GM18870 (cell line): ENCODE measurements around the gene EID3.
"Not testable (repeated sequence)": the region's sequence is repeated elsewhere in the genome, so short reads cannot be mapped to it uniquely, and the experiment has no call there.

ENCODE experiments used
- ATAC-seq: cut with Tn5 transposase; IDR thresholded peaks from one replicate; pipeline ENCODE4 v1.9.1; 2021; ENCODE audit warnings: moderate library complexity; ENCODE audit not compliant: unreplicated experiment

EID3 gene

DNA sequence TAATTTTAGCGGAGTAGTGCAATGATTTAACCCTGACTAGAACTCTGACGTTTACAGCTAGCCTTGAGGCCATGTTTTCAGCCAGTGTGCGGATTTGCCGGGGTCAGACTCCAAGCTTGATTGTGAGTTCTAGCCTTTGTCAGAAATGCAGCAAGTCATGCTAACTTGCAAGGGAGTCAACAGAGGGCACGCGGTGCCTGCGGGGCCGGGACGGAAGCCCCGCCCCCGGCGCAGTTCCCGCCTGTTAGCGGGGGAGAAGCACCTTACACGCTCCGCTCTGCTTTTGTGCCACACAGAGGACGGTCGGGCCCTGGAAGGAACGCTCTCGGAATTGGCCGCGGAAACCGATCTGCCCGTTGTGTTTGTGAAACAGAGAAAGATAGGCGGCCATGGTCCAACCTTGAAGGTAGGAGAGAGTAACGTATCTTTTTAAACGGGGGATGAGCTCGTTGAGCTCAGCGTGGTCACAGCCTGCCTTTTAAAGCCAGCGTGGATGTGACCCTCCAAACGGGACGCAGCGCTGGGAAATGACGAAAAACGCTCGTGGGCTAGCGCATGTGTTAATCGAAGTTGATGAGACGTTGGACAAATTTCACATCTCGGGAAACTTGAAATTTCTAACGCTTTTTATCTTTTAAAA lies 14.8 kb upstream of the EID3 start:
- no peak for ATAC-seq

DNA sequence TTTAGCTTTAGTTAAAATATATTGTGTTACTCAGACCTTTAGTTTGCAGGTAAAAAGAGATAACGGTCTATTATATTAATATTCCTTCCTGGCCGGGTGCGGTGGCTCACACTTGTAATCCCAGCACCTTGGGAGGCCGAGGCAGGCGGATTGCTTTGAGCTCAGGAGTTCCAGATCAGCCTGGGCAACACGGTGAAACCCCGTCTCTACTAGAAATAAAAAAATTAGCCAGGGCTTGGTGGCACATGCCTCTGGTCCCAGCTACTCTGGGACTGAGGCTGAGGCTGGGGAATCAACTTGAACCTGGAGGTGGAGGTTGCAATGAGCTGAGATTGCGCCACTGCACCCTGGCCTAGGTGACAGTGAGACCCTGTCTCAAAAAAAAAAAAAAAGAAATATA lies 13.2 kb upstream of the EID3 start:
- no peak for ATAC-seq

DNA sequence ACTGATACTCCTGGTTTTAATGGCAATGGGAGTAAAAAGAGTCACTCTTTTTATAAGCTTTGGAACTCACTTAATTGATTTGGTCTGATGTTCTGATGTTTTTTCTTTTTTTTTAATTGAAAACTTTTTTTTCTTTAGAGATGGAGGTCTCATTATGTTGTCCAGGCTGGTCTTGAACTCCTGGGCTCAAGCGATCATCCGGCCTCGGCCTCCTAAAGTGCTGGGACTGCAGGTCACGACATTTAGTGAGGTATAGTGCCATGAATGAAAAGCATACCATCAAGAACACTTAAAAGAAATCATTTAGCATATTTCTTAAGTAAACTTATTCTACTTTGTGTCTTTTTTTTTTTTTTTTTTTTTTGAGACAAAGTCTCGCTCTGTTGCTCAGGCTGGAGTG lies 12.7 kb upstream of the EID3 start:
- ATAC-seq: no peak

DNA sequence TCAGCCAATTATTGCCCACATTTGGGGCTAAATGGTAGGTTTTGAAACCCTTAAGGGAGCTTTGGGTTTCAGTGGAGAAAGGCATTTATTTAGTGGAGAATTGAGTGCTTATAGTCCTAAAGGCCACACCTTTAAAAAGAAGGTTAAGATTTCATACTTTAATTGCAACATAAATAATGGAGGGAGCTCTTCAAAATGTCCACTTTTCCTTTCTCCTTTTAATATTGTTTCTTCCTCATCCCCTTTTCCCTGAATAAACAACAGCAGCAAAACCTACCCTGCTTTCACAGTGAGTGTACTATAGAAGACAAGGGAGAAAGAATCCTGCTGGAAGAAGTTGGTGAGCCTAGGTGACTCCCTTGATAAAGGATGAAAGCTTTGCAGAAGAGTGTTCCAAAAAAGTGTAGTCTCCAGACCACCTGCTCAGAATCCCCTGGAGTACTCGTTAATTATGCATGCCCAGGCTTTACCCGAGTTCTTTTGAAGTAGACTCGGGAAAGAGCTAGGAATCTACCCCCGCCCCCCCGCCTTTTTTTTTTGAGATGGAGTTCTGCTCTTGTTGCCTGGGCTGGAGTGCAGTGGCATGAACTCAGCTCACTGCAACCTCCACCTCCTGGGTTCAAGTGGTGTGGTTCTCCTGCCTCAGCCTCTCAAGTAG lies 11.5 kb upstream of the EID3 start:
- no peak for ATAC-seq

DNA sequence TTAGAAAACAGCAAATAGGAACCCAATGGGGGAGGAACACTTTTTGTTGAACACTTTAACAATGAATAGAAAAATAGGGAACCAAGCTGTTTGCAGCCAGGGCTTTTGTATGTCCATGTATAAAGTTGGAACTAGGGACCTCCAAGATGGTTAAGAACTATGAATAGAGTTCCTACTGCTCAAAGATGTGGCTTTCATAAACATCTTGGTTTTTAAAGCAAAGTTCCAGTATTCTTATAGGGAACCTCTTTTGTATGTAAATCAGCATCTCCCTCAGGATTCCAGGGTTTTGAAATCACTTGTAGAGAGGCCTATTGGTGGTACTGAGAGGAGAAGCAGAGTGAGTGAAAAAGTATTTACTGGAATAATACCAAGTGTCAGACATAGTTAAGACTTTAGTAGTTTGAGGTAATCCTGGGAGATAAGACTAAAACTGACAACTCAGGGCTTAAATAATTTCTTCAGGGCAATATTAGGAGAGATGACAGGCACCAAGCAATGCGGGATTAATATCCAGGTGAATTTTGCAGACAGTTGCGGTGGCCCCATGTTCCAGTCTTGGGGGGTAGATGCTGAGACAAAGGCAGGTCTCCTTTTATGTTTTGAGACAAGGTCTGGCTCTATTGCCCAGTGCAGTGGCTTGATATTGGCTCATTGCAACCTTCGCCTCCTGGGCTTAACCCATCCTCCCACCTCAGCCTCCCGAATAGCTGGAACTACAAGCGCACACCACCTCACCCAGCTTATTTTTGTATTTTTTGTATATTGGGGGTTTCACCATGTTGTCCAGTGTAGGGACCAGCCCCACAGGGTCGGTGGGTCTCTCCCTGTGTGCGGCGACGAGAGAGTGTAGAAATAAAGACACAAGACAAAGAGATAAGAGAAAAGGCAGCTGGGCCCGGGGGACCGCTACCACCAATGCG lies 10.4 kb upstream of the EID3 start:
- ATAC-seq: no peak

DNA sequence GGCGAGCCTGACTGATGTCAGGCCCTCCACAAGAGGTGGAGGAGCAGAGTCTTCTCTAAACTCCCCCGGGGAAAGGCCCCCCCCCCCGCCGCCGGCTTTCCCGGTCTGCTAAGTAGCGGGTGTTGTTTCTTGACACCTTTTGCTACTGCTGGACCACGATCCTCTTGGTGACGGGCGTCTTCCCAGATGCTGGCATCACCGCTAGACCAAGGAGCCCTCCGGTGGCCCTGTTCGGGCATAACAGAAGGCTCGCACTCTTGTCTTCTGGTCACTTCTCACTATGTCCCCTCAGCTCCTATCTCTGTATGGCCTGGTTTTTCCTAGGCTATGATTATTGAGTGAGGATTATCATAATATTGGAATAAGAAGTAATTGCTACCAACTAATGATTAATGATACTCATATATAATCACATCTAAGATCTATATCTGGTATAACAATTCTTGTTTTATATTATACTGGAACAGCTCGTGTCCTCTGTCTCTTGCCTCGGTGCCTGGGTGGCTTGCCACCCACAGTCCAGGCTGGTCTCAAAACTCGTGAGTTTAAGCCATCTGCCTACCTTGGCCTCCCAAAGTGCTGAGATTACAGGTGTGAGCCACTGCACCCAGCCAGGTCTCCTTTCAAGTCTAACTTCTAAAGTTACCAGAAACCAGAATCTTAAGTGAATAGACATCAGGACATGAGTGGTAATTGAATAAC lies 9.2 kb upstream of the EID3 start:
- not testable (repeated sequence) for ATAC-seq

DNA sequence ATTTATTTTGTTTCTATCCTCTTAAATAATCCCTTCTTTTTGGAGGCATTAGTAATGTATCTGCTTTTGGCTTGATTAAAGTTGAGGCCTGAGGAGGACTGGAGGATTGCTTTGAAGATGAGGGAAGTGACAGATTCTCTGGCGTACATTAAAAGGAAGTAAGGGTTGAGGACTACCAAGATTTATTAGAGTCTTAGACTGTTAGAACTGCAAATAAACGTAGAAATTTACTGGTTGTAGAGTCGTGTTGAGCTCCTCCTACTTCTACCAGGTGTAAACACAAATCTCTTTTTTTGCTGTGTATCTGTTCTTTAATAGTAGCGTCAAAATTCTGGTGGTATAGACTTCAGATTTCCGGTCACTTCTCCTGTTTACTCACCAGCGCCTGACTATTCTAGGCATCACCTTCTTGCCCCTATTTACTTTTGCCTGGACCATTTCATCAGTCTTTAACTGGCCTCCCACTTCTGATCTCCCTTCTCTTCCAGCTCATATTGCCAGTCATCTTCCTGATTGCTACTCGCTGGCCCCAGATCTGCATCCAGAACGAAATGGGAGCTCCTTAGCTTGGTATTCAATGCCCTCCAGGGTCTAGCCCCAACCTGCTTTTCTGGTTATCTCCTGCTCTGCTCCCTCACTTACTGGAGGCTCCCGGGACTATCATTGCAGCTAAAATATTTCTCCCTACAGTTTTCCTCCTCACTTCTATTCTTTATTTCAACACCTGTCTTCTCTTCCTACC lies 8.4 kb upstream of the EID3 start:
- no peak for ATAC-seq

DNA sequence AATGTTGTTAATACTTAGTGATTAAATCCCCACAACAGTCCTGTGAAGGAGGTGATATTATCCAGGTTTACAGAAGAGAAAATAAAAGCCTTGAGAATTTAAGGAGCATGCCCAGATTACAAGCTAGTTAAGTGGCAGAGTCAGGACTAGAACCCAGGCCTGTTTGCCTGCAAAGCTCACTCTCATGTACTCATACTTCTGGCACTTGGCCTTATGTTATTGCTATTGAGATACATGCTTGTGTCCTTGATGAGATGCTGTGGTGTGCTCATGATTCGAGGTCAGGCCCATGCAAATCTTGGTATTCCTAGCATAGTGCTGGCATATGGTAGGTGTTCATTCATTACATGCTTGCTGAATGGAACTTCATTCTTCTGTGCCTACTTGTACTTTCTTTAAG lies 7.6 kb upstream of the EID3 start:
- no peak for ATAC-seq

DNA sequence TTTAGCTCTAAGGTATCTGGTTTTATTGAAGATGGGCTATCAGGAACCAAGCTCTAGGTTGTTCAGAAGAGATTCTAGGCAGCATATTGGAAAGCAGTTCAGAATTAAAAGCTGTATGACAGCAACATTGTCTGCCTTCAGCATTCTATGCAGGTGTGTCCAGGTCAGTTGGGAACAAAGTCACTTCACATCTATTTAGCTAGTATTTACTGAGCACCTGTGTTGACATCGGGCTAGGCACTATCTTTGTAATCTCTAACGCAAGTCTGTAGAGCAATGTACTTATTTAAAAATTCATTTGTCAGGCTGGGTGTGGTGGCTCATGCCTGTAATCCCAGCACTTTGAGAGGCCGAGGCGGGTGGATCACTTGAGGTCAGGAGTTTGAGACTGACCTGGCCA lies 6.8 kb upstream of the EID3 start:
- ATAC-seq: no peak

DNA sequence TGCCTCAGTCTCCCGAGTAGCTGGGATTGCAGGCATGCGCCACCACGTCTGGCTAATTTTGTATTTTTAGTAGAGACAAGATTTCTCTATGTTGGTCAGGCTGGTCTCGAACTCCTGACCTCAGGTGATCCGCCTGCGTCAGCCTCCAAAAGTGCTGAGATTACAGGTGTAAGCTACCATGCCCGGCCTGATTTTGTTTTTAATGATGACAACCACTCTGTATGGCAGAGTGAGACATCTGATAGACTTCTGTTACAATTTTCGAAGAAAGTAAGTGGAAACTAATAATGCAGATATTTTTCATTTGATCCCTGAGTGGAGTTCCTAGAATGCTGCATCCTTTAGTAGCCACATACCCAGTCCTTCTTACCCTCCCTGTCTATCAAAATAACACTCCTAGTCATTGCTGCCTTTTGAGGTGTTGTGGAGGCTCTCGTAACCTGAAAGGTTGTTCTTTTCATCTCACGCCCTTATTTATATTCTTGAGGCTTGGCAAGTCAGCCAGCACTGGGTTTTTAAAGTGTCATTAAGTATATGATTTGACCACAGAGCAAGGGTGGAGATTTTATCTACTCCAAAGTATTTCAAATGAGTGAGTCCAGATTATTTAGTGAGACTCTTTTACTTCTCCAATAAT lies 5.9 kb upstream of the EID3 start:
- no peak for ATAC-seq

DNA sequence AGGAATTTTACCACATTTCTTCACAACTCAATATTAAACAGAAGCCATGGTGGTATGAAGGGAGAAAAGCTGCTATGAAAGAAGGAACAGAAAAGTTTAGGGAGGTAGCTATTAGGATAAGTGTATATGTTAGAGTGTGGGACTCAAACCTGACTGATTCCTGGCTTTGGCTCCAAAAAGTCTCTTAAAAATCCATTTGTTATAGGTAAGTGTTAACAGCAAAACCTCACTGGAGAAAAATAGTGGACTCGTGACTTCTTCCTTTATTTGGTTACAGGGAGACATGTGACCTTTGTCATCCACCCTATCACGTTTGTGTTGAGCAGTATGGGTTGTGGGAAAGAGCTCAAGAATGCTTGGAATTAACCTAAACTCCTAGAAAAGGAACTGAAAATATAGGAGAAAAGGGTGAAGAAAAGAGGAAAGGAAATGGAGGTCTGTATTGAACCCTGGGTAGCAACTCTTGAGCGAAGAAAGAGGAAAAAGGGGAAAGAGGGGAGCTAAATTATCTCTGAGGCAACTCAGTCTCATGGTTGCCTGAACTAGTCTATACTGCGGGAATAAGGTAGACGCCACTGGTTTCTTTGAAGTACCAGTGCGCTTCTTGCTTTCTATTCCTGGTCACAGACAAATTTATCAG lies 3.6 kb upstream of the EID3 start:
- ATAC-seq: no peak

DNA sequence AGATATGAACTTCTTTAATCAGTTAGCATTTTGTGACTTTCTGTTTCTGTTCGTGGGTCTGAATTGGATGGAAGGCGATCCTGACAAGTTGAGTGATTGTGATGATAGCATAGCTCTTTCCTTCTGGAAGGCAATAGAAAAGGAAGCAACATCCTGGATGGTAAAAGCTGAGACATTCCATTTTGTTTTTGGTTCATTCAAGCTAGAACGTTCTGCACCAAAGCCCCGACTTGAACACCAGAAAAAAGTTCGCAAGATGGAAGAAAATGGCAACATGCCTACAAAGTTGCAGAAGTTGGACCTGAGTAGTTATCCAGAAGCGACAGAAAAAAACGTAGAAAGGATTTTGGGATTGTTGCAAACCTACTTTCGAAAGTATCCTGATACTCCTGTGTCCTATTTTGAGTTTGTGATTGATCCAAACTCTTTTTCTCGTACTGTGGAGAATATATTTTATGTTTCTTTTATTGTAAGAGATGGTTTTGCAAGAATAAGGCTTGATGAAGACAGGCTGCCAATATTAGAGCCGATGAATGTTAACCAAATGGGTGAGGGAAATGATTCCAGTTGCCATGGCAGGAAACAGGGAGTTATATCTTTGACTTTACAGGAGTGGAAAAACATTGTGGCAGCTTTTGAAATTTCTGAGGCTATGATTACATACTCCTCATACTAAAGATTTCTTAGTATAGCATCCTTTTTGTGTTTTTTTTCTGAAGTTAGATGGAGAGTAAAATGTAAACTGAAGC lies 896 bp downstream of the EID3 start:
- no peak for ATAC-seq

DNA sequence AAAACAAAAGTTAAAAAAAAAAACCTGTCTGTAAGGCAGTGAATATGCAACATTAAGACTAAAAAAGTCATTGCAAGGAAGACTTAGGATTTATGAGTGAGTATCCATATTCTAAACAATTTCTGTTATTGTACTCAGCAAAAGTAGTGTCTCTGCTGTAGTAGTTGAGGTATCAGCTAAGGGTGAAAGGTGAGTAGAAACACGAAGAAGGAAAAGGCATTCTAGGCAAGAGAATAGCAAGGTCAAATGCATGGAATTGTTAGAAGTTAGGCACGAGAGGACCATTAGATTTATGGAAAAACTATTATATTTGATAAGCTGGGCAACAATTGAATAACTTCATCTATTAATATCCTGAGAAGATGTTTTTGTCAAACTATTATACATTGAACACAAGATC lies 1.8 kb downstream of the EID3 start:
- no peak for ATAC-seq

DNA sequence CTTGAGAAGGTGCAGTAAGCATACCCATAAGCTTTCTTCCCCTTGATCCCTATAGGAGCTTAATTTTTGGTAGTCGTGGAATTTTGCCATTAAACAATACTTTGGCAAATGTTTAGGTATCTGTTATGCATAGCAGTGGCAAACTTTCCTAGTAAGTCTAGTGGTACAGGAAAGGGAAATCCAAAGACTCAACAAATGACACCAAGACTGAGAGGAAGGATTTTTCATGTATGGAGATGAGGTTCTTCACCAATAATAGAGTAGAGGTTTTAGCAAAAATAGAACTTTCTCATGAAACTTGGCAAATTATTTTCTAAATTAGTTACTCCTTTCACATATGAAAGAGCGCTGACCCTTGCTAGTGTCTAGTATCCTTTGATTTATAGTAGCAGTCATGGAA lies 2.8 kb downstream of the EID3 start:
- ATAC-seq: no peak

DNA sequence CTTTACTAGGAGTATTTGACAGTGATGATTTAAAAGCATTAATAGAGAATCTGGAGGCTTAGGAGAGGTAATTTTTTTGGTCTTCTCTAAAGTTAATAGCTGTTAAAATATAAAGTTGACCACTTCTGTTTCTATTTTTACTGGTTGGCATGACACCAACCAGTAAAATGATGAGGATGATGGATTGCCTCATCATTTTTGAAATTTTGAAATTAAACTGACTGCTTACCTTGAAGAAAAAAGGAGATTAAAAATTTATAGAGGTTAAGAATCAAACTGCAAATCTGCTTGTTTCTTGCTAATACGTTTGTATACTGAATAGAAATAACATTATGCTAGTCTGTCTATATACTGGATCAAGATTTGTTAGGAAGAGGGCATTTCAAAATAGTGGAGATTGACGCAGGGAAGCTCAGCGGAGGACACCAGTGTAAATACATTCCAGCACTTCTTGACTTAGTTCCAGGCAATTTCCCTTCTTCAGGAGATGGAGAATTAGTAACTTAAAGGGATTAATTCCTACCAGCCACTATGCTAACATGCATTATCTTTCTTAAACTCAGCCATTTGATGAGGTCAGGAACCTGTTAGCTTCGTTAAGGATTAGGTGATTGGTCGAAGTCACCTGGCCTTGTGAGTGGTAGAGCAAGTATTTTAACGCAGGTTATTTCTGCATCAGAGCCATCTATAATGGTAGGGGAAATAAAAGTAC lies 3.6 kb downstream of the EID3 start:
- ATAC-seq: no peak

DNA sequence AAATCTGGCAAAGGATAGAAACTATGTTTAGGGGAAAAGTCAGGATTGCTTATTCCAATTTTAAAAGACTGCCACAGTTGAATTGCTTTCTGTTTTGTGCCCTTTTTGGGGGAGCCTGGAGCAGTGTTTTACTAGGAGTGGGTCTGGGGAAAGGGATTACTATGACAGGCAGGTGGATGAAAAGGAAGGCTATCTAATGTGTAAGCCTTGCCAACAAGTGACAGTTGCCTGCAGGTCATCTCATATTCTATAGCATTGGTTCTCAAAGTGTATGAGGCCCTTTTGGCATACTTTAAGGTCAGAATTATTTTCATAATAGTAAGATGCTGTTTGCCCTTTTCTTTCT lies 4.1 kb downstream of the EID3 start:
- no peak for ATAC-seq

DNA sequence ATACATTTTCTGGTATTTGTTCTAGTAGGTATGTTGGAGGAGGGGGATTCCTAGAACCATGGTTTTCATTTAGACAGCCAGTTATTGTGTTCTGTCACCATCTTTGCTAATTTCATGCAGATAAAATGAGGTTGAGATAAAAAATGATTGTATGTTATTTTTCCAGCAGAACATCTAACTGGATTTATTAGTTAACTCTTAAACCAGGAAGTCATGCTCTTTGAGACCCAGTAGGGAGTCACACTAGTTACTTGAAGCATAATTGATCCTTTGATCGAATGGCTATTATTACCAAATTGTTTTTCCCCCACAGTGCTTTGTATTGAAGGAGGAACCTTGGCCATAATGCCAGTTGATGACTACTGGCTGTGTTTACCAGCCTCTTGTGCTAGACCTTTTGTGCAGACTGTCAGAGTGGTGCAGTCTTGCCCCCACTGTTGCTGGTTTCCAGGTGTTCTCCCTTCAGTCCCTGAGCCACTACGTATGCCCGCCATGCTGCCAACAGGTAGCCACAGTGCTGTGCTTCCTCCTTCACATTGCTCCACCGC lies 6.0 kb downstream of the EID3 start:
- ATAC-seq: no peak
